C4-2B (cell line): ENCODE results near the gene ADGRV1.

Source experiments
- ZFX ChIP-seq: fragments of 450-650 bp; IDR thresholded peaks from 2 replicates; pipeline ENCODE4 v1.6.1; 2017
- TF ChIP-seq, protein P1 (sequence below): fragments of 450-650 bp; conservative IDR thresholded peaks from 2 replicates; pipeline ENCODE4 v1.5.1; 2017; ENCODE audit warnings: mild to moderate bottlenecking

- TF ChIP-seq, protein P1, sequence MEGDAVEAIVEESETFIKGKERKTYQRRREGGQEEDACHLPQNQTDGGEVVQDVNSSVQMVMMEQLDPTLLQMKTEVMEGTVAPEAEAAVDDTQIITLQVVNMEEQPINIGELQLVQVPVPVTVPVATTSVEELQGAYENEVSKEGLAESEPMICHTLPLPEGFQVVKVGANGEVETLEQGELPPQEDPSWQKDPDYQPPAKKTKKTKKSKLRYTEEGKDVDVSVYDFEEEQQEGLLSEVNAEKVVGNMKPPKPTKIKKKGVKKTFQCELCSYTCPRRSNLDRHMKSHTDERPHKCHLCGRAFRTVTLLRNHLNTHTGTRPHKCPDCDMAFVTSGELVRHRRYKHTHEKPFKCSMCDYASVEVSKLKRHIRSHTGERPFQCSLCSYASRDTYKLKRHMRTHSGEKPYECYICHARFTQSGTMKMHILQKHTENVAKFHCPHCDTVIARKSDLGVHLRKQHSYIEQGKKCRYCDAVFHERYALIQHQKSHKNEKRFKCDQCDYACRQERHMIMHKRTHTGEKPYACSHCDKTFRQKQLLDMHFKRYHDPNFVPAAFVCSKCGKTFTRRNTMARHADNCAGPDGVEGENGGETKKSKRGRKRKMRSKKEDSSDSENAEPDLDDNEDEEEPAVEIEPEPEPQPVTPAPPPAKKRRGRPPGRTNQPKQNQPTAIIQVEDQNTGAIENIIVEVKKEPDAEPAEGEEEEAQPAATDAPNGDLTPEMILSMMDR: no peak
- no peak for TF ChIP-seq ZFX
These were observed 219.4 kb downstream of the ADGRV1 start for GRCh38 chr5:90777959-90778358.
